ENCODE measurements around the gene SHANK3. TPM values are rescaled to one million over a fixed set of nuclear protein-coding genes. Genes with fewer than 3 reads are reported as not detected.

Gene SHANK3
- total and polyA plus RNA-seq, 7 donors, result 4.2 to 16.3 (median 9.3) TPM

- Histone ChIP-seq H3K4me1 (no peaks in the 10 kb centered on the region), H3K4me3 (no peak overlapping the region), H3K36me3 (ENCODE audit: insufficient read depth in 1 of 2, low read depth in 1 of 2) (peaks cover 0 to 4% of the 10 kb centered on the region in 2 donors), H3K27ac (no peak overlapping the region), H3K9me3 (no peaks in the 10 kb centered on the region), H3K27me3 (ENCODE audit: insufficient read depth in 3 of 3, low read length in 2 of 3) (no peaks in the 10 kb centered on the region)
- peak in 1 of 2 donors; percentile 41 for DNase-seq
- ATAC-seq, result no peak
- WGBS, 3 donors, result 68 to 74% (median 69%) methylated on average over 7 of the region's 7 CpGs
- intact Hi-C loops (cut with DNase I), result no loop called here
- TF ChIP-seq CTCF (IDR thresholded peaks at IDR 0.05), result no peak
Measured at GRCh38 chr22:50714150-50714549, 41.5 kb downstream of the SHANK3 start.

DNA sequence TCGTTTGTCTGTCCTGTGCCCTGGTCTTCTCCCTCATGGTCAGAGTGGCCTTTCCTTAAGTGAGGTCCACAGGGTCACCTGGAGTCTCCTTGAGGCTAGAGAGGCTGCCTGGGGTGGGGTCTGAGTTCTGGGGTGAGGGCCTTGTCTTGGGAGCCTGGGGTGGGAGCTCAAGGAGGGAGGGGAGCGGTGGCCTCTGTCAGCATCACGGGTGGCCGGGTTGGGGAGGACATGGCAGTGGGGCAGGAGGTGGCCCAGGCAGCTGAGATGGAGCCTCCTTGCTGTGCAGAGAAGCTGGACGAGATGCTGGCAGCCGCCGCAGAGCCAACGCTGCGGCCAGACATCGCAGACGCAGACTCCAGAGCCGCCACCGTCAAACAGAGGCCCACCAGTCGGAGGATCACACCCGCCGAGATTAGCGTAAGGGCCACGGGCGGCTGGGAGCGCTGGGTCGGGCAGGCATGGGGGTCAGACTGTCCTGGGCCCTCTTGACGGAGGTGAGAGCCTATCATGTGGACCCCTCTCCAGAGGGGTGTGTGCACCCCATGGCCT lies 42.1 kb downstream of the SHANK3 start:
- Histone ChIP-seq H3K4me3 (no peak overlapping the region), H3K9me3 (no peaks in the 10 kb centered on the region), H3K27me3 (ENCODE audit: insufficient read depth in 3 of 3, low read length in 2 of 3) (peaks cover 0 to 3% (median 0%) of the 10 kb centered on the region in 3 donors), H3K36me3 (ENCODE audit: insufficient read depth in 1 of 2, low read depth in 1 of 2) (peaks cover 0 to 4% of the 10 kb centered on the region in 2 donors), H3K27ac (no peak overlapping the region), H3K4me1 (no peaks in the 10 kb centered on the region)
- DNase-seq (peak in 1 of 2 donors; percentile 37), ATAC-seq (no peak)
- WGBS, 3 donors, result 86 to 96% (median 92%) methylated on average over 17 to 22 of the region's 22 CpGs
- no peak for TF ChIP-seq CTCF (IDR thresholded peaks at IDR 0.05)
- intact Hi-C loops (cut with DNase I), result no loop called here

GRCh38 chr22:50715250-50715649 lies 42.6 kb downstream of the SHANK3 start:
- Histone ChIP-seq H3K36me3 (ENCODE audit: insufficient read depth in 1 of 2, low read depth in 1 of 2) (peaks cover 0 to 4% of the 10 kb centered on the region in 2 donors), H3K4me1 (no peaks in the 10 kb centered on the region), H3K4me3 (no peak overlapping the region), H3K27ac (no peak overlapping the region), H3K27me3 (ENCODE audit: insufficient read depth in 3 of 3, low read length in 2 of 3) (peaks cover 0 to 7% (median 0%) of the 10 kb centered on the region in 3 donors), H3K9me3 (no peaks in the 10 kb centered on the region)
- intact Hi-C loops (cut with DNase I), result no loop called here
- 84 to 86% (median 85%) methylated on average over 9 of the region's 9 CpGs for WGBS, 3 donors
- TF ChIP-seq CTCF (IDR thresholded peaks at IDR 0.05), result no peak
- no peak for ATAC-seq
- no peak for DNase-seq

DNA sequence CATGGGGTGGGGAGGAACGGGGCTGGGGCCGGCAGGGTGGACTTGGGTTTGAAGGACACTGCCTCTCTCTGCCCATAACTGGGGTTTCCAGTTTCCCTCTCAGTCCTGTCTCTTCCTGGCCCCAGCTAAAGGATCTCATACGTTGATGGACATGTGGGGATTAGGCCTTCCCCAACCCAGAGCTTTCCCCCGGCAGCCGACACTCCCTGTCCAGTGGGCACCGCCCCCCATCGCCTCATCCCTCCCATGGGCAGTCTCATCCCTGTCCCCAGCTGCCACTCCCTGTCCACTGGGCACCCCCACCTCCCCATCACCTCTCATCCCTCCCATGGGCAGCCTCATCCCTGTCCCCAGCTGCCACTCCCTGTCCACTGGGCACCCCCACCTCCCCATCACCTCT lies 43.2 kb downstream of the SHANK3 start:
- no peak for TF ChIP-seq CTCF (IDR thresholded peaks at IDR 0.05)
- DNase-seq, result no peak
- Histone ChIP-seq H3K27me3 (ENCODE audit: insufficient read depth in 3 of 3, low read length in 2 of 3) (peaks cover 0 to 9% (median 0%) of the 10 kb centered on the region in 3 donors), H3K27ac (no peak overlapping the region), H3K36me3 (ENCODE audit: insufficient read depth in 1 of 2, low read depth in 1 of 2) (peaks cover 0 to 4% of the 10 kb centered on the region in 2 donors), H3K4me1 (no peaks in the 10 kb centered on the region), H3K4me3 (no peak overlapping the region), H3K9me3 (no peaks in the 10 kb centered on the region)
- no peak for ATAC-seq
- intact Hi-C loops (cut with DNase I), result no loop called here
- 62 to 79% (median 76%) methylated on average over 7 of the region's 7 CpGs for WGBS, 3 donors

All from psoas muscle (tissue), 8 donors.